Measurements from ENCODE around the gene HNRNPL.
"Not testable (repeated sequence)": the region's sequence is repeated elsewhere in the genome, so short reads cannot be mapped to it uniquely, and the experiment has no call there.

The HNRNPL gene

GRCh38 chr19:38796154-38796553, 53.6 kb downstream of the HNRNPL start:
- DNase-seq: no peak
- Mint-ChIP-seq H3K27ac (no peak overlapping the region), H3K27me3 (no peaks in the 10 kb centered on the region), H3K9me3 (no peaks in the 10 kb centered on the region), H3K4me3 (no peak overlapping the region), H3K36me3 (ENCODE audit: low read depth) (no peaks in the 10 kb centered on the region), H3K4me1 (ENCODE audit: low read depth) (peaks cover 8% of the 10 kb centered on the region)

GRCh38 chr19:38795549-38795948, 54.2 kb downstream of the HNRNPL start:
- H3K4me3 Mint-ChIP-seq: no peak overlapping the region
- DNase-seq: no peak
- H3K9me3 Mint-ChIP-seq: no peaks in the 10 kb centered on the region
- no peaks in the 10 kb centered on the region for H3K36me3 Mint-ChIP-seq (ENCODE audit: low read depth)
- H3K4me1 Mint-ChIP-seq (ENCODE audit: low read depth): peaks cover 8% of the 10 kb centered on the region
- H3K27me3 Mint-ChIP-seq: no peaks in the 10 kb centered on the region
- H3K27ac Mint-ChIP-seq: no peak overlapping the region

GRCh38 chr19:38793671-38794070, 56.1 kb downstream of the HNRNPL start:
- no peak for DNase-seq
- Mint-ChIP-seq H3K27ac (no peak overlapping the region), H3K4me1 (ENCODE audit: low read depth) (peaks cover 6% of the 10 kb centered on the region), H3K27me3 (no peaks in the 10 kb centered on the region), H3K9me3 (no peaks in the 10 kb centered on the region), H3K4me3 (no peak overlapping the region), H3K36me3 (ENCODE audit: low read depth) (no peaks in the 10 kb centered on the region)

- H3K4me1 Mint-ChIP-seq (ENCODE audit: low read depth): peaks cover 6% of the 10 kb centered on the region
- DNase-seq: no peak
- H3K4me3 Mint-ChIP-seq: peak overlapping the region; percentile 28
- no peaks in the 10 kb centered on the region for H3K27me3 Mint-ChIP-seq
- H3K27ac Mint-ChIP-seq: no peak overlapping the region
- H3K36me3 Mint-ChIP-seq (ENCODE audit: low read depth): no peaks in the 10 kb centered on the region
- no peaks in the 10 kb centered on the region for H3K9me3 Mint-ChIP-seq
Observed at GRCh38 chr19:38793177-38793576, 56.6 kb downstream of the HNRNPL start.

GRCh38 chr19:38792250-38793111, 57.3 kb downstream of the HNRNPL start:
- Mint-ChIP-seq H3K4me1 (ENCODE audit: low read depth) (peaks cover 6% of the 10 kb centered on the region), H3K27ac (no peak overlapping the region), H3K36me3 (ENCODE audit: low read depth) (no peaks in the 10 kb centered on the region), H3K27me3 (no peaks in the 10 kb centered on the region), H3K4me3 (peak overlapping the region; percentile 28), H3K9me3 (no peaks in the 10 kb centered on the region)
- peak; percentile 70 for DNase-seq

GRCh38 chr19:38791451-38792064, 58.2 kb downstream of the HNRNPL start:
- H3K36me3 Mint-ChIP-seq (ENCODE audit: low read depth); H3K9me3 Mint-ChIP-seq; H3K4me3 Mint-ChIP-seq; H3K27me3 Mint-ChIP-seq; DNase-seq; H3K4me1 Mint-ChIP-seq (ENCODE audit: low read depth); H3K27ac Mint-ChIP-seq: not testable (repeated sequence)

- H3K36me3 Mint-ChIP-seq (ENCODE audit: low read depth); H3K9me3 Mint-ChIP-seq: not testable (repeated sequence)
Observed at GRCh38 chr19:38790507-38791403, 59.0 kb downstream of the HNRNPL start.

GRCh38 chr19:38788478-38789243, 61.1 kb downstream of the HNRNPL start, which contains the start of gene LGALS7B:
TSS of gene LGALS7B (plus strand) at chr19:38789200. CDS start at chr19:38789227, 27 bp downstream.
- Mint-ChIP-seq H3K9me3 (no peaks in the 10 kb centered on the region), H3K4me1 (ENCODE audit: low read depth) (peaks cover 8% of the 10 kb centered on the region), H3K4me3 (no peak within 1 kb of the TSS), H3K36me3 (ENCODE audit: low read depth) (no peaks in the 10 kb centered on the region), H3K27ac (no peak within 1 kb of the TSS), H3K27me3 (no peaks in the 10 kb centered on the region)
- no peak for DNase-seq

More at GRCh38 chr19:38790507-38791403, 59.0 kb downstream of the HNRNPL start:
- H3K4me3 Mint-ChIP-seq; H3K27ac Mint-ChIP-seq; DNase-seq; H3K4me1 Mint-ChIP-seq (ENCODE audit: low read depth); H3K27me3 Mint-ChIP-seq: not testable (repeated sequence)

- Mint-ChIP-seq H3K27me3 (no peaks in the 10 kb centered on the region), H3K4me1 (ENCODE audit: low read depth) (peaks cover 2% of the 10 kb centered on the region), H3K27ac (no peak overlapping the region), H3K36me3 (ENCODE audit: low read depth) (no peaks in the 10 kb centered on the region), H3K9me3 (no peaks in the 10 kb centered on the region), H3K4me3 (no peak overlapping the region)
- no peak for DNase-seq
Observed at GRCh38 chr19:38786572-38787265, 63.1 kb downstream of the HNRNPL start.

Measured in activated T-cell treated with anti-CD3 and anti-CD28 coated beads, Interleukin-2, amount 50 U/mL, for 24 hours (primary cell).